Measurements from ENCODE around the gene PTPN1. TPM values are rescaled to one million over a fixed set of nuclear protein-coding genes. Genes with fewer than 3 reads are reported as not detected.

The PTPN1 gene
- total and polyA plus RNA-seq, 8 donors, result 10.8 to 26.8 (median 16.8) TPM

- DNase-seq, result no peak
- intact Hi-C loops (cut with DNase I; ENCODE audit: low total_unique reads), result no loop called here
- Histone ChIP-seq H3K27me3 (no peaks in the 10 kb centered on the region), H3K9me3 (no peaks in the 10 kb centered on the region), H3K27ac (no peak overlapping the region), H3K36me3 (no peaks in the 10 kb centered on the region), H3K4me1 (peaks cover 8 to 20% (median 14%) of the 10 kb centered on the region in 4 donors), H3K4me3 (no peak overlapping the region)
- TF ChIP-seq POLR2AphosphoS5 (IDR thresholded peaks at IDR 0.05) (no peak), POLR2A (IDR thresholded peaks at IDR 0.05) (no peak), EP300 (IDR thresholded peaks at IDR 0.05) (no peak), CTCF (IDR thresholded peaks at IDR 0.05) (no peak)
- 84 to 90% (median 87%) methylated on average over 5 of the region's 5 CpGs for WGBS, 5 donors
Measured at GRCh38 chr20:50477239-50477872, 32.8 kb upstream of the PTPN1 start.

GRCh38 chr20:50478162-50478990 lies 31.8 kb upstream of the PTPN1 start:
- Histone ChIP-seq H3K9me3 (no peaks in the 10 kb centered on the region), H3K4me3 (no peak overlapping the region), H3K36me3 (no peaks in the 10 kb centered on the region), H3K27me3 (no peaks in the 10 kb centered on the region), H3K27ac (no peak overlapping the region), H3K4me1 (peaks cover 12 to 29% (median 17%) of the 10 kb centered on the region in 4 donors)
- intact Hi-C loops (cut with DNase I; ENCODE audit: low total_unique reads), result no loop called here
- 41 to 61% (median 43%) methylated on average over 17 to 22 of the region's 22 CpGs for WGBS, 5 donors
- TF ChIP-seq POLR2A (IDR thresholded peaks at IDR 0.05) (no peak), POLR2AphosphoS5 (IDR thresholded peaks at IDR 0.05) (peak in 2 of 3 donors; percentile 7 to 68), CTCF (IDR thresholded peaks at IDR 0.05) (peak in 5 of 7 experiments; percentile 42 to 63 (median 61)), EP300 (IDR thresholded peaks at IDR 0.05) (no peak)
- DNase-seq, result peak; percentile 73 to 82

GRCh38 chr20:50481741-50482140 lies 28.4 kb upstream of the PTPN1 start:
- H3K36me3 ChIP-seq, result no peaks in the 10 kb centered on the region
- intact Hi-C loops (cut with DNase I; ENCODE audit: low total_unique reads), result no loop called here
- no peak for DNase-seq
- H3K9me3 ChIP-seq, result no peaks in the 10 kb centered on the region
- peaks cover 11 to 28% (median 18%) of the 10 kb centered on the region in 4 donors for H3K4me1 ChIP-seq
- TF ChIP-seq EP300 (IDR thresholded peaks at IDR 0.05), result no peak
- TF ChIP-seq CTCF (IDR thresholded peaks at IDR 0.05), result no peak
- no peak for TF ChIP-seq POLR2A (IDR thresholded peaks at IDR 0.05)
- TF ChIP-seq POLR2AphosphoS5 (IDR thresholded peaks at IDR 0.05), result no peak
- 74 to 82% (median 78%) methylated on average over 3 of the region's 3 CpGs for WGBS, 5 donors
- H3K4me3 ChIP-seq, result no peak overlapping the region
- H3K27ac ChIP-seq, result no peak overlapping the region
- no peaks in the 10 kb centered on the region for H3K27me3 ChIP-seq

- no peak for DNase-seq
- H3K27me3 ChIP-seq, result no peaks in the 10 kb centered on the region
- 86 to 95% (median 94%) methylated on average over 4 of the region's 4 CpGs for WGBS, 5 donors
Measured at GRCh38 chr20:50482396-50482981, 27.7 kb upstream of the PTPN1 start.

More at GRCh38 chr20:50482396-50482981, 27.7 kb upstream of the PTPN1 start:
- Histone ChIP-seq H3K36me3 (no peaks in the 10 kb centered on the region), H3K27ac (peak overlapping the region in 1 of 5 donors; percentile 83), H3K9me3 (no peaks in the 10 kb centered on the region), H3K4me3 (no peak overlapping the region), H3K4me1 (peaks cover 11 to 28% (median 18%) of the 10 kb centered on the region in 4 donors)
- intact Hi-C loops (cut with DNase I; ENCODE audit: low total_unique reads), result no loop called here
- TF ChIP-seq POLR2A (IDR thresholded peaks at IDR 0.05), result no peak

Data from stomach (tissue), 9 donors.